Neural progenitor cell (in vitro differentiated cells): ENCODE data around the gene ZNF41. TPM values are rescaled to one million over a fixed set of nuclear protein-coding genes. Genes with fewer than 3 reads are reported as not detected.

Experiments used
- DNase-seq: peaks from one replicate; pipeline ENCODE4 v3.0.0-alpha.2; 2016; ENCODE audit warnings: low spot score
- H2AFZ ChIP-seq: fragments of 200-600 bp; sonication (generic); replicated peaks from 2 replicates; pipeline ENCODE4 v1.6.1; 2016; ENCODE audit warnings: antibody characterized with exemption
- H3F3A ChIP-seq: fragments of 200-600 bp; sonication (generic); 2 replicates; pipeline ENCODE4 v1.6.1; 2016; ENCODE audit warnings: antibody characterized with exemption, low read depth
- H3K27ac ChIP-seq: fragments of 200-600 bp; sonication (generic); 2 replicates; pipeline ENCODE4 v1.5.1; 2016; ENCODE audit warnings: mild to moderate bottlenecking
- H3K27me3 ChIP-seq: fragments of 200-600 bp; sonication (generic); 2 replicates; pipeline ENCODE4 v1.6.1; 2016; ENCODE audit warnings: mild to moderate bottlenecking, moderate library complexity
- H3K36me3 ChIP-seq: fragments of 200-600 bp; sonication (generic); 2 replicates; pipeline ENCODE4 v1.5.1; 2016
- H3K4me1 ChIP-seq: fragments of 200-600 bp; sonication (generic); 2 replicates; pipeline ENCODE4 v1.6.1; 2016; ENCODE audit warnings: mixed run types
- H3K4me2 ChIP-seq: fragments of 200-600 bp; sonication (generic); 2 replicates; pipeline ENCODE4 v1.6.1; 2016
- H3K4me3 ChIP-seq: fragments of 200-600 bp; sonication (generic); 2 replicates; pipeline ENCODE4 v1.5.1; 2016
- H3K79me2 ChIP-seq: fragments of 200-600 bp; sonication (generic); 2 replicates; pipeline ENCODE4 v1.6.1; 2016; ENCODE audit warnings: low read depth
- H3K9ac ChIP-seq: fragments of 200-600 bp; sonication (generic); 2 replicates; pipeline ENCODE4 v1.6.1; 2016
- H3K9me3 ChIP-seq: fragments of 200-600 bp; sonication (generic); 2 replicates; pipeline ENCODE4 v1.5.1; 2016; ENCODE audit warnings: low read depth
- H4K20me1 ChIP-seq: fragments of 200-600 bp; sonication (generic); 2 replicates; pipeline ENCODE4 v1.6.1; 2016; ENCODE audit warnings: low read depth
- H3K27ac Mint-ChIP-seq: 3 replicates; pipeline ENCODE4 v1.8.0; 2021; ENCODE audit warnings: mixed read lengths
- H3K27me3 Mint-ChIP-seq: 2 replicates; pipeline ENCODE4 v1.8.0; 2022; ENCODE audit warnings: low read depth, mild to moderate bottlenecking, inconsistent platforms, moderate library complexity, mixed read lengths; ENCODE audit not compliant: insufficient read depth
- H3K36me3 Mint-ChIP-seq: 3 replicates; pipeline ENCODE4 v1.8.0; 2021; ENCODE audit warnings: mixed read lengths
- H3K4me1 Mint-ChIP-seq: 3 replicates; pipeline ENCODE4 v1.8.0; 2021; ENCODE audit warnings: mixed read lengths
- H3K4me3 Mint-ChIP-seq: 3 replicates; pipeline ENCODE4 v1.8.0; 2021; ENCODE audit warnings: mild to moderate bottlenecking, moderate library complexity, mixed read lengths
- H3K9me3 Mint-ChIP-seq: 3 replicates; pipeline ENCODE4 v1.8.0; 2020; ENCODE audit warnings: mixed read lengths
- EZH2 ChIP-seq: fragments of 200-600 bp; sonication (generic); IDR thresholded peaks from 2 replicates; pipeline ENCODE4 v1.6.1; 2017; ENCODE audit warnings: antibody characterized with exemption, mild to moderate bottlenecking, moderate library complexity
- EZH2phosphoT487 ChIP-seq: fragments of 200-600 bp; sonication (generic); IDR thresholded peaks from 2 replicates; pipeline ENCODE4 v1.6.1; 2017; ENCODE audit warnings: antibody characterized with exemption
- total RNA-seq: library from RNA; depleted of rRNA; stranded (reverse); fragments of >200 nt; gene quantifications from 2 replicates; pipeline ENCODE4 v1.2.3, GENCODE V29; 2015; ENCODE audit warnings: low replicate concordance
- TF ChIP-seq, protein P1 (sequence below): fragments of 200-600 bp; sonication (generic); IDR thresholded peaks from 2 replicates; pipeline ENCODE4 v1.5.1; 2017; ENCODE audit warnings: antibody characterized with exemption, mild to moderate bottlenecking

ZNF41 gene
- total RNA-seq, 1 donor from 2014 or later = 5.1 TPM

DNA sequence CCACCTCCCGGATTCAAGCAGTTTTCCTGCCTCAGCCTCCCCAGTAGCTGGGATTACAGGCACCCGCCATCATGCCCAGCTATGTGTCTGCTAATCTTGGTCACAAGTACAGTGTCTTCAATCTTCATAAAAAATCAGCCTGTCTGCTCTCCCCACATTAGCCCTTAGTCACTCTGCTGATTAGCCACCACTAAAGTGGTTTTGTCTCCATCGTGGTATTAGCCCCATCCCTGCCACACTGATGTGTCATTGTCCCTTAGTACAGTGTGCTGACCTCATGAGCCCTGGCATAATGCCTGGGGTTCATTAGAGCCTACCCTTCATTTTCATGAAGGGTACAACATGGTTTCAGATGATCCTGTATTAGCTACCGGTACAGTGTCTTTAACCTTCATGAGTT, 62.8 kb downstream of the ZNF41 start:
- Mint-ChIP-seq H3K4me1 (no peaks in the 10 kb centered on the region), H3K27ac (no peak overlapping the region), H3K36me3 (no peaks in the 10 kb centered on the region), H3K9me3 (peaks cover 40% of the 10 kb centered on the region), H3K27me3 (peaks cover 4% of the 10 kb centered on the region), H3K4me3 (no peak overlapping the region)
- no peaks in the 10 kb centered on the region for H4K20me1 ChIP-seq
- H3K4me1 ChIP-seq = no peaks in the 10 kb centered on the region
- H3K4me3 ChIP-seq = no peak overlapping the region
- H3K79me2 ChIP-seq = no peaks in the 10 kb centered on the region
- H3K9me3 ChIP-seq = peaks cover 5% of the 10 kb centered on the region
- no peak overlapping the region for H3K27ac ChIP-seq
- no peak overlapping the region for H3K4me2 ChIP-seq
- no peak overlapping the region for H3K9ac ChIP-seq
- H3K36me3 ChIP-seq = no peaks in the 10 kb centered on the region
- DNase-seq = no peak
- no peaks in the 10 kb centered on the region for H3F3A ChIP-seq
- TF ChIP-seq EZH2 (no peak), EZH2phosphoT487 (no peak)
- TF ChIP-seq, protein P1, sequence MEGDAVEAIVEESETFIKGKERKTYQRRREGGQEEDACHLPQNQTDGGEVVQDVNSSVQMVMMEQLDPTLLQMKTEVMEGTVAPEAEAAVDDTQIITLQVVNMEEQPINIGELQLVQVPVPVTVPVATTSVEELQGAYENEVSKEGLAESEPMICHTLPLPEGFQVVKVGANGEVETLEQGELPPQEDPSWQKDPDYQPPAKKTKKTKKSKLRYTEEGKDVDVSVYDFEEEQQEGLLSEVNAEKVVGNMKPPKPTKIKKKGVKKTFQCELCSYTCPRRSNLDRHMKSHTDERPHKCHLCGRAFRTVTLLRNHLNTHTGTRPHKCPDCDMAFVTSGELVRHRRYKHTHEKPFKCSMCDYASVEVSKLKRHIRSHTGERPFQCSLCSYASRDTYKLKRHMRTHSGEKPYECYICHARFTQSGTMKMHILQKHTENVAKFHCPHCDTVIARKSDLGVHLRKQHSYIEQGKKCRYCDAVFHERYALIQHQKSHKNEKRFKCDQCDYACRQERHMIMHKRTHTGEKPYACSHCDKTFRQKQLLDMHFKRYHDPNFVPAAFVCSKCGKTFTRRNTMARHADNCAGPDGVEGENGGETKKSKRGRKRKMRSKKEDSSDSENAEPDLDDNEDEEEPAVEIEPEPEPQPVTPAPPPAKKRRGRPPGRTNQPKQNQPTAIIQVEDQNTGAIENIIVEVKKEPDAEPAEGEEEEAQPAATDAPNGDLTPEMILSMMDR = no peak
- no peaks in the 10 kb centered on the region for H3K27me3 ChIP-seq
- H2AFZ ChIP-seq = no peak overlapping the region

DNA sequence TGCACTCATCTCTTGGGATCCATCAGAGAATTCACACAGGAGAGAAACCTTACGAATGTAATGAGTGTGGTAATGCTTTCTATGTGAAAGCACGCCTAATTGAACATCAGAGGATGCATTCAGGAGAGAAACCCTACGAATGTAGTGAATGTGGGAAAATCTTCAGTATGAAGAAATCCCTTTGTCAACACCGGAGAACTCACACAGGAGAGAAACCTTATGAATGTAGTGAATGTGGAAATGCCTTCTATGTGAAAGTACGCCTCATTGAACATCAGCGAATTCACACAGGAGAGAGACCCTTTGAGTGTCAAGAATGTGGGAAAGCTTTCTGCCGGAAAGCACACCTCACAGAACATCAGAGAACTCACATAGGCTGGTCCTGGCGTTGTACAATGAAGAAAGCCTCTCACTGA, 69.8 kb downstream of the ZNF41 start:
- Mint-ChIP-seq H3K27me3 (peaks cover 5% of the 10 kb centered on the region), H3K4me3 (no peak overlapping the region), H3K27ac (no peak overlapping the region), H3K36me3 (peaks cover 14% of the 10 kb centered on the region), H3K9me3 (peaks cover 62% of the 10 kb centered on the region), H3K4me1 (no peaks in the 10 kb centered on the region)
- Histone ChIP-seq H3K4me2 (no peak overlapping the region), H2AFZ (no peak overlapping the region), H3K79me2 (no peaks in the 10 kb centered on the region), H3K27me3 (no peaks in the 10 kb centered on the region), H3K4me3 (no peak overlapping the region), H3K36me3 (no peaks in the 10 kb centered on the region), H3K9me3 (peaks cover 29% of the 10 kb centered on the region), H4K20me1 (no peaks in the 10 kb centered on the region), H3K27ac (no peak overlapping the region), H3F3A (no peaks in the 10 kb centered on the region), H3K9ac (no peak overlapping the region), H3K4me1 (no peaks in the 10 kb centered on the region)
- DNase-seq = no peak
- TF ChIP-seq EZH2phosphoT487 (no peak), EZH2 (no peak)
- TF ChIP-seq, protein P1 = no peak

Other genes starting within 250 kb of the ZNF41 start
- gene ZNF157, start 112.6 kb downstream of the ZNF41 start, total RNA-seq = 0.47 and 1.4 TPM in 2 replicates
- 17.4 and 31.3 TPM in 2 replicates for gene ARAF, start 78.0 kb upstream of the ZNF41 start, total RNA-seq
- gene TIMP1, start 99.2 kb upstream of the ZNF41 start, total RNA-seq = 21.6 and 40.5 TPM in 2 replicates
- gene SYN1, start 136.6 kb upstream of the ZNF41 start, total RNA-seq = 0.53 TPM in 1 of 2 replicates, not detected in the other
- gene CFP, start 146.7 kb upstream of the ZNF41 start, total RNA-seq = 0.06 and 0.40 TPM in 2 replicates
- 16.6 and 28.9 TPM in 2 replicates for gene ELK1, start 167.3 kb upstream of the ZNF41 start, total RNA-seq
- gene UXT, start 176.0 kb upstream of the ZNF41 start, total RNA-seq = 88.5 and 91.9 TPM in 2 replicates